ENCODE data around the gene SLC6A17.

DNA sequence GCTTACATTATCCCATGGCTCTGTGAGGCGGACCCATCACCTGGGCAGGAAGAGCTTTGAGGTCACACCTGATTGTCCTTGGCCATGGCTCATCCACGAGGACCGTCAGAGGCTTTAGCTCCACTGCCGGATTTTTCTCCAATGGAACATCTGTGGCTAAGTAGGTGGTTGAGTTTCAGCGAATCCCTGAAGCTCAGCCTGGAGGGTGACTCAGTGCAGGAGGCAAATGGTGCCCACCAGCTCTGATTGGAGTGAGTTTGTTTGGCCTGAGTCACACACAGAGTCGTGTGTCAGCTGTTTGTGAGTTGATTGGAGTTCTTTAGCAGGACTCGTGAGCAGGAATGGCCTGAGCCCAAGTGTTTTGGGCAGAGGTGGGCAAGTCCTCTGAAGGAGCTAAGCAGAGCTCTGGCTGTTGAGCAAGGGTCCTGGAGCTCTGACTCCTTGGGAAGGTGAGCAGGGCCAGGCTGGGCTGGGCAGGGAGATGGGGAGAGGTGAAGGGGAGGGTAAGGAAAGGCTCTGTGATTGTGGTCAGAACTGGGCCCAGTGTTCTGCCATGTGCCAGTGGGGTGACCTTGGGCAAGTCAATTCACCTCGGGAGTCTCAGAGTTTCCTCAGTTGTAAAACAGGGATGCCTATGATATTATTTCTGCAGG is 2.0 kb downstream of the SLC6A17 start:
- TF ChIP-seq CEBPB (IDR thresholded peaks at IDR 0.05): no peak
- no peak for TF ChIP-seq TCF12 (IDR thresholded peaks at IDR 0.05; ENCODE audit: low read depth)
- TF ChIP-seq TAF1 (IDR thresholded peaks at IDR 0.05; ENCODE audit: low read depth): no peak

Data from Ishikawa (cell line).